HL-60/S4 treated with retinoic acid at 250 ng/mL for 4 days and 3 days (cell line): ENCODE data around the gene KDM5C.
"Not testable (repeated sequence)": the region's sequence is repeated elsewhere in the genome, so short reads cannot be mapped to it uniquely, and the experiment has no call there.

ENCODE experiments used
- in situ Hi-C: fragments of 300-500 bp; cut with MboI; formaldehyde crosslinking; loops from 2 replicates; pipeline ENCODE4 v1.7.0; 2022; ENCODE audit warnings: low sequenced_read_pairs

Gene KDM5C

GRCh38 chrX:53195401-53195800, 29.6 kb downstream of the KDM5C start:
- in situ Hi-C loops, result no loop called here

GRCh38 chrX:53194308-53194707, 30.7 kb downstream of the KDM5C start:
- in situ Hi-C loops, result no loop called here

- in situ Hi-C loops, result no loop called here
Observed at GRCh38 chrX:53193093-53193492, 31.9 kb downstream of the KDM5C start.

- in situ Hi-C loops, result no loop called here
Observed at GRCh38 chrX:53190363-53190960, 34.5 kb downstream of the KDM5C start.

GRCh38 chrX:53188763-53189162, 36.2 kb downstream of the KDM5C start:
- in situ Hi-C loops, result no loop called here

- in situ Hi-C loops, result no loop called here
Observed at GRCh38 chrX:53186351-53186750, 38.7 kb downstream of the KDM5C start.

- in situ Hi-C loops, result no loop called here
Observed at GRCh38 chrX:53184836-53185235, 40.2 kb downstream of the KDM5C start.

- in situ Hi-C loops, result no loop called here
Observed at GRCh38 chrX:53171356-53171755, 53.7 kb downstream of the KDM5C start.

GRCh38 chrX:53166103-53166502, 58.9 kb downstream of the KDM5C start:
- in situ Hi-C loops, result no loop called here

- in situ Hi-C loops, result not testable (repeated sequence)
Observed at GRCh38 chrX:53164566-53164965, 60.4 kb downstream of the KDM5C start.

GRCh38 chrX:53163436-53163835, 61.6 kb downstream of the KDM5C start:
- in situ Hi-C loops, result no loop called here

GRCh38 chrX:53160297-53160983, 64.6 kb downstream of the KDM5C start:
- in situ Hi-C loops, result no loop called here

GRCh38 chrX:53159184-53159583, 65.8 kb downstream of the KDM5C start:
- in situ Hi-C loops, result no loop called here

GRCh38 chrX:53156207-53156596, 68.8 kb downstream of the KDM5C start:
- in situ Hi-C loops, result no loop called here

GRCh38 chrX:53155512-53156206, 69.3 kb downstream of the KDM5C start:
- in situ Hi-C loops, result no loop called here

GRCh38 chrX:53153581-53153980, 71.4 kb downstream of the KDM5C start:
- in situ Hi-C loops, result no loop called here
